Colon (tissue), 2 donors: Measurements from ENCODE around the gene GPN3.
"Not testable (repeated sequence)": the region's sequence is repeated elsewhere in the genome, so short reads cannot be mapped to it uniquely, and the experiment has no call there.

Source experiments
- FAIRE-seq: peaks from 2 replicates; lab custom pipeline; 2012; peaks lifted over from hg19 to GRCh38; lab: Jason Lieb, UNC
- donor health status: control.
- donor health status: control.

GPN3 gene

DNA sequence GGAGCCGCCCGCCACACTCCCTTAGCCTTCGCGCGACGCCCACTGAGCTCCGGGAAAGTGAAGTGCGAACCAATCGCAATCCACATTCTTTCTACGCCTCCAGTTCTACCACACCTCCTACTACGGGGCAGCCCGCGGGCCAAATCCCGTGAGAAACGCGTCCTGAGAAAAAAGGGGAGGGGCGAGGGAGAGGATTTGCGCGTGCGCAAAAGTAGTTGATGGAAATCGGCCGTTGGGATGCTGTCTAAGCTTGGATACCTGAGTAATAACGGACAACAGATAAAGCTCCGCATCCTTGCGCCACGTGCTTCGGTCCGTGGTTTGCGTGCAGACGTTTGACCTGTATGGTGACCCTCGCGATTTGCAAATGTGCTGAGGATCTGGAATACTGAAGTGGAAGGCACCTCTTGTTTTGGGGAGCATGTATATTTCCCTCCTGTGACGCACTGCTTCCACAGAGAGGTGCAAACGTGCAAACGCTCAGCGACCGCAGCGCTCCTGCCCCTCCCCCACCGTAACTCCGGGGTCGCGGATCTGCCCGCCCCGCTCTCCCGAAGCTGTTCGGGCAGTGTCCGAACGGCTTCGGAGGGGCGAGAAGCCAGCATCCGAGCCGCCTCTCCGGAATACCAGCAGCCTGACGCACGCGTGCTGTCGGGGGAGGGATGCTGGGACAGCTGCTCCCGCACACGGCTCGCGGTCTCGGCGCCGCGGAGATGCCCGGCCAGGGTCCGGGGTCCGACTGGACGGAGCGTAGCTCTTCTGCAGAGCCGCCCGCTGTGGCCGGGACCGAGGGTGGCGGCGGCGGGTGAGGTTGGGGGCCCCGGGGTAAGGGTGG lies at the start of gene GPN3, which contains the start of gene FAM216A:
GPN3 (minus strand) TSS at position 44 of the 835 bp plus-strand sequence. CDS start 54 bp downstream, outside the sequence.
FAM216A (plus strand) TSS at position 632 of the 835 bp plus-strand sequence; CDS start at position 663, 31 bp downstream.
- no peak for FAIRE-seq

DNA sequence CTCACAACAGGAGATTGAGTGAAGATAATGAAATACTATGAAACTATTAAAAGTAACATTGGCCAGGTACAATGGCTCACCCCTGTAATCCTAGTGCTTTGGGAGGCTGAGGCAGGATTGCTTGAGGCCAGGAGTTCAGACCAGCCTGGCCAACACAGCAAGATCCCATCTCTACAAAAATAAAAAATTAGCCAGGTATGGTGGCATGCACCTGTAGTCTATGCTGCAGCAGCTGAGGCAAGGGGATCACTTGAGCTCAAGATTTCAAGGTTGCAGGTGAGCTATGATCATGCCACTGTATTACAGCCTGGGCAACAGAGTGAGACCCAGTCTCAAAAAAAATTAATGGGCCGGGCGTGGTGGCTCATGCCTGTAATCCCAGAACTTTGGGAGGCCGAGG lies 48.9 kb upstream of the GPN3 start:
- no peak for FAIRE-seq

DNA sequence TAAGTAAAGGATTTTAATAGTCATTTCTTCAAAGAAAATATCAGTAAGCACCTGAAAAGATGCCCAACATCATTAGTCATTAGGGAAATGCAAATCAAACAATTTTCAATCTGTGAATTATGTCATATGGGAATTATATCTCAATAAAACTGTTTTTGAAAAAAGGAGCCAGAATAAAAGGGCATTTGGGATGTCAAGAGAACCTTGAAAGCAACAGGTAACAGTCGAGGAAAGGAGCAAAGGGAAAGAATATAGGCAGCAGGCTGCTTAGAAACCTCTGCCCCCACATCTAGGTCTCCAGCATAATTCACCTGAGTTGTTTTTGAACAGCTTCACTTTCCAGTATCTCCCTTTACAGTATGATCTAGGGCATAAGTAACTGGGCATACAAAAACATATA lies 46.3 kb upstream of the GPN3 start:
- FAIRE-seq, result no peak

DNA sequence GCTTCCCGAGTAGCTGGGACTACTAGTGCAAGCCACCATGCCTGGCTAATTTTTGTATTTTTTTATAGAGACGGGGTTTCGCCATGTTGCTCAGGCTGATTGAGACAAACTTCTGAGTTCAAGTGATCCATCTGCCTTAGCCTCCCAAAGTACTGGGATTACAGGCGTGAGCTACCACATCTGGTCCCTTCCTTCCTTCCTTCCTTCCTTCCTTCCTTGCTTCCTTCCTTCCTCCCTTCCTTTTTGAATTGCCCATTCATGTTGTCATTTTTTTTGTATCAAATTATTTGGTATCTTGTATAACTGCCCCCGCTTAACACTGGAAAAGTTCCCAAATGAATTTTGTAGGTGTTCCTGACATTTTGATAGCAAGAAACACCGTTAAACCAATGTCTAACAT lies 45.8 kb upstream of the GPN3 start:
- no peak for FAIRE-seq

DNA sequence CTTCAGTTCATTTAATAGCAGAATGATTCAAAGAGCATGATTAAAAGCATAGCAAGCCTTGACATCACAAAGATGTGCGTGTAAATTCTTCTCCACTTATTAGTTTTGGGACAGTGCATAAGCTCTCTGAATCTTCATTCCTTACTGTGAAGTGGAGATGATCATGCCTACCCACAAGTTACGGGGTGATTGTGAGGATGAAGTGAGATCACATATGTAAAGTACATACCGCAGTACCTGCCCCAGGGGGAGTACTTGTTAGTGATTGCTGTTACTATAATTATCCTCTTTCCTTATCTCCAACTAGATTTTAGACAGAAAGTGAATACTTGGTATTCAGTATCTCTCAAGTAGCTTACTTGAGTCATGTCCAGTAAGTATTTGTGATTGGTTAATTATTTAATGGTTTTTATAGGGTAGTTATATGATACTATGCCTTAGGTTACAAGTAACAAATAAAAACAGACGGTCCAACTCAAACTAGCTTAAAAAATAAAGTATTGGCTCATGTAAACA lies 40.1 kb upstream of the GPN3 start:
- FAIRE-seq, result no peak

DNA sequence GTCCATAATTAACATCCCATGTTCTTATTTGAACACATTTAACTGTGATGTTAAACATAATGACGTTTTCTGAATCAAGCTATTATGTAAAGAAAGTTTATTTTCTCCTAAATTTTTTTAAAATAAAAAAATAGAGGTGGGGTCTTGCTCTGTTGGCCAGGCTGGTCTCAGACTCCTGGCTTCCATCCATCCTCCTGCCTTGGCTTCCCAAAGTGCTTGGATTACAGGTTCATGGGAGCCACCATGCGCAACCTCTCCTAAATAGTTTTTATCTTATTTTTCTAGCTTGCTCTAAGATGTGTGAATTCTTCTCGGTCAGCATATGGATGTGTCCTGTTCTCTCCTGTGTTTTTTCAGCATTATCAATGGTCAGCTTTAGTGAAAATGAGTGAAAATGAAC lies 37.3 kb upstream of the GPN3 start:
- FAIRE-seq, result no peak

DNA sequence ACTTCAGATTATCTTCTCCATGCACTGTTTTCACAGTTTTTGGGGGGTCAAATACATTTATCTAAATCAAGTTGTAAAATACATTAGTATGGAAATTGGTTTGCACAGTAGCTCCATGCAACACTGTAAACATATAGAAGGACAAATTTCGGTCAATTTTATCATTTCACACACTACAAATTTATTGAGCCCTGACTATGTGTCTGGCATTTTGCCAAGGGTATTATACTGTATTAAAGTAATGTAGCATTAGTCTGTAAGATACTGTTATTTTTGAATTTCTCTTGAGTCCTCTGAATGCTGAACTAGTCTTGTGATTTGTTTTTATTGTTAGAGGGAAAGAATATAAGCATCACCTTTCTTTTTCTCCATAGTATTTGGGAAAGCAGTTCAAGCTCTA lies 35.4 kb upstream of the GPN3 start:
- FAIRE-seq, result no peak

DNA sequence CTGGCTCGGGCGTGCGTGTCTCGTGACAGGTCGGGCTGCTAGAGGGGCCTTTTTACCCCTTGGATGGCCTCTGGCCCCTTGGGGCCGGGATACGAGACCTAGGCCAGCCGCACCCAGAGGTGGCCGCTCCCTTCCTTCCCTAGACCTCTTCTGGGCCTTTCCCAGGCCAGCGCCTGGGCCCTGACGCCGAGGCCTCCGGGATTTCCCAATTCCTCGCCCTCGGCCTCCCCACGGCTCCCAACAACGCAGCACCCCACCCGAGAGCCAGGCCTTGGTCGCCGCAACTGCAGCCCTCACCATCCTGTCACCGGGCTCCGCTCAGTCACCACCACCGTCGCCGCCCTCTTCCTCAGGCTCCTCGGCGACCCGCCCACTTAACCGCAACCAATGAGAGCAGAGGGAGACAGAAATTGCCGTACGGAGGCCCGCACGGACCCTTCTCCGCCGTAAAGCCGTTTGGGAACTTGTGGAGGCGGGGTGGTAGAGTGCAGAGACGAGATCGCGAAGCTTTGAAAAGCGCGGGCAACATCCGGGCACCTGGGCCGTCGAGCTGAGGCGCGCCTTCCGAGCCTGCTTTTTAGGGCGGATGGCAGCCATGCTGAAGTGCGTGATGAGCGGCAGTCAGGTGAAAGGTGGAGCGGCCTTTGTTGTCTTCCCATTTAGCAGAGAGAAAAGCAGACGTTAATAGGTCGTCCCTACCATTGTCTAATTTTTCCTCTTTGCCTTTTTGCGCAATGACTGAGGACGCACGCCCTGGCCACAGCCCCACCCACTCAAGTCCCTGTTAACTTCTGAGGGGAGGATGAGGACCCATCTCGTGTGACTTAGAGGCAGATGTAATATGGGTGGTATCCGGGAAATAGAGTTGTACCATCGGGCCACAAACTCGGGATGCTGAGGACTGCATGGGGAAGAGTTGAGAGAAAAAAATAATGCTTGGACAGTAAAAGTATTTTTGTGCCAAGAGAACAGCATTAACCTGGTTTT lies 34.0 kb upstream of the GPN3 start, which contains the start of the genes RAD9B and VPS29:
RAD9B (plus strand) TSS at position 580 of the 987 bp plus-strand sequence; CDS start at position 587, 7 bp downstream.
VPS29 (minus strand) TSS at position 360 of the 987 bp plus-strand sequence; CDS start at position 300, 60 bp downstream.
- no peak for FAIRE-seq

DNA sequence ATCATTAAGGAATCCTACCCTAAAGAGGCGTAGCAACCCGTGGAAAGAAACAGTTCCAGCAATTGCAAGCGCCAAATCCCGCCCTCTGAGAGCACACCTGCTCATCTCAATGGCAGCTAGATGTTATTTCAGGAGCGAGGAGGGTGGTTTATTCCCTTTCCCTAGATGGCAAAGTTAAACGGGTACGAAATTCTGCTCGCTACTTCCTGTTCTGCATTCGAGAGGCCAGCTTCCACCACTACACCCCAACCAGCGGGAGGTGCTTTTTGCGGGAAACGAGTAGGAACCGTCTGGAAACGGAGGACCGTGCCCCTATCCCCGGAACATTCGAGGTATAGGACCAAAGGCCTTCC lies 33.3 kb upstream of the GPN3 start:
- no peak for FAIRE-seq

DNA sequence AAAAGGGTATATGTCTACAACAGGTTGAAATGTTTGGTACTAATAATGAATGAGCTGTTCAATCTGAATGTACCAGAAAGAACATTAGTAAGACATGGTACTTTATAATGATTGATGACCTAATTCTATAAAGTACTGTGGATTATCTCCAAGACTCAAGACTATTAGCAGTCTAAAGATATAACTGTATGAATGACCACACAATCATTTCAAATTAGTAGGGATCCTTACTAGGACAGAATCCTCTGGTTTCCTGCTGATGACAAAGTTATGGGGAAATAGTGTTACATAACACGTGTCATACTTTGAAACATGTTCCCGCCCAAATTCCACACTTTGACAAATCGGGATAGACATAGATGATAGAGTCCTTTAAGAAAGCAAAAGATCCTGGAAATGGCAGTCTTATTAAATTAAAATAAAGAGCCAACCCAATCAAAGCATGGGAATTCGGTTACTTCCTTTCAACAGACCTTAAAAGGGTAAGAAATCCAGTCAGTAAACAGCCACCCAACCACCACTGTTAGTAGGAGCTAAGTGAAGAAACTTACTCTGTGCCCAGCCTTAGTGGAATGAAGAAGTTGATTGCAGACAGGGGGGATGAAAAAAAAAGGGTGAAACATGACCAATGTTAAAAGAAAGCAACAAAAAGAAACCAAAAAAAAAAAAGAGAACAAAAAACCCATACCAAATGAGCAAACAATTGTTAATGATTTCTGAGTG lies 31.1 kb upstream of the GPN3 start:
- no peak for FAIRE-seq

DNA sequence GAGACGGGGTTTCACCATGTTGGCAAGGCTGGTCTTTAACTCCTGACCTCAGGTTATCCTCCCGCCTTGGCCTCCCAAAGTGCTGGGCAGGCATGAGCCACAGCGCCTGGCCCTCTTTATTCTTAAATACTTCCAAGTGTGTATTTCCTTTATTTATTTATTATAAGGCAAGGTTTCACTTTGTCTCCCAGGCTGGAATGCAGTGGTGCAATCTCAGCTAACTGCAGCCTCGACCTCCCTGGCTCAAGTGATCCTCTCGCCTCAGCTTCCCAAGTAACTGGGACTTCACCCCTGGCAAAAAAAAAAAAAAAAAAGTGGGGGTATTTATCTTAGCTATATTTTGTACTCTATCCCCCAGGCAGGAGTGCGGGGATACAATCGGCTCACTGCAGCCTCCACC lies 7.4 kb upstream of the GPN3 start:
- FAIRE-seq, result no peak

DNA sequence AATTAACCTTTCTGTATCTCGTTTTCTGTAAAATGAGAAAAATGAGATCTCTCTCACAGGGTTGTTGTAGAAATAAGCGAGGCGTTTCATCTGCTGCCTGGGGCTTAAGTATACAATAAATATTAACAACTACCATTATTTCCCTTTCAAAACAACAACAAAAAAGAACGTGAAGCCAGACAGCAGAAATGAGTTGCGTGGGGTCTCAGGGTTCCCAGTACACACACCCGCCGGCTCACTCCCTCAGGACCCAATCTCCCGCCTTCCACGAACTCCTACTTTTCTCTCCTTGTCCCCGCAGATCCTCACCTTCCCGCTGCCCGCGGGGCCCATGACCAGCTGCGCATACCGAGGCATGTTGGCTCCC lies 227 bp downstream of the GPN3 start:
- no peak for FAIRE-seq

DNA sequence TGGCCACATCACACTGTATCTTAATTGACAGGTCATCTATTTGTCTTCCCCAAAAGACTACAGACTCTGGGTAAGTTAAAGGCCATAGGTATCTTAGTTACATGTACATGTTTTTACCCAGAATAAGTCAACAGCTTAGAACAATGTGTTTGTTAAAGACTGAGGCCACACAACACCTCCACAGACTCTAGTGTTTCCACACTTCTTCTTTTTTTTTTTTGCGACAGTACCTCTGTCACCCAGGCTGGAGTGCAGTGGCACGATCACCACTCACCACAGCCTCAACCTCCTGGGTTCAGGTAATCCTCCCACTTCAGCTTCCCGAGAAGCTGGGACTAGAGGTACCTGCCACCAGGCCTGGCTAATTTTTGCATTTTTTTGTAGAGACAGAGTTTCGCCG lies 1.3 kb downstream of the GPN3 start:
- FAIRE-seq, result no peak

DNA sequence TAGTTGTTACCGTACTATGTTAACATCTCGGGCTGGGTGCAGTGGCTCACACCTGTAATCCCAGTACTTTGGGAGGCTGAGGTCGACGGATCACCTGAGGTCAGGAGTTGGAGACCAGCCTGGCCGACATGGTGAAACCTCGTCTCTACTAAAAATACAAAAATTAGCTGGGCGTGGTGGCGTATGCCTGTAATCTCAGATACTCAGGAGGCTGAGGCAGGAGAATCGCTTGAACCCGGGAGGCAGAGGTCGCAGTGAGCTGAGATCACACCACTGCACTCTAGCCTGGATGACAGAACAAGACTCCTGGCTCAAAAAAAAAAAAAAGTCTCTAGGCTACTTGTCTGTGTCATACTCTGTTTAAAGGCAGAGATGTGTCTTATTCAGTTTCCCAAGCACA lies 2.3 kb downstream of the GPN3 start:
- not testable (repeated sequence) for FAIRE-seq

DNA sequence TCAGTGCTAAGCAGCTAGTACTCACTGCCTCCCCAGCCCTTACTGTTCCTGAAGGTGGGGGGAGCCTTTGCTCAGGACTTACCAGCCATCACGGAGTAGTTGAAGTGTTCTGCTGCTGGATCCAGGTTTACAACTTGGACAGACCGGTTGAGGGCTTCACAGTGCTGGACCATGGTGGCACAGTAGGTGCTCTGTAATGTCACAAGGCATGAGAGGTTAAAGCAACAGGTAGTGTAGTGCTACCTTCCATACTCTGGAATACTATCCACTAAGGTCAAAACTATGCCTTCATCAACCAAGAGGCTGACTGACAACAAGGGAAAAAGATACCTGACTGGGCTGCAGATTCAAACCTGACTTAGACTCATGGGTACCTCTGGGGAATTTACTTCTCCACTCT lies 3.0 kb downstream of the GPN3 start:
- no peak for FAIRE-seq

DNA sequence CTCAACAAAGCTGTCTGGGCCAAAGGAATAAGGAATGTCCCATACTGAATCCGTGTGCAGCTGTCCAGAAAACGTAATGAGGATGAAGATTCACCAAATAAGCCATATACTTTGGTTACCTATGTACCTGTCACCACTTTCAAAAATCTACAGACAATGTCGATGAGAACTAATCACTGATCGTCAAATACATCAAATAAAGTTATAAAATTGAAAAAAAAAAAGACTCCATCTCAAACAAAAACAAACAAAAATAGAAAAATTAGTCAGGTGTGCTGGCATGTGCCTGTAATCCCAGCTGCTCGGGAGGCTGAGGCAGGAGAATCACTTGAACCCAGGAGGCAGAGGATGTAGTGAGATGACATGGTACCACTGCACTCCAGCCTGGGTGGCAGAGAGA lies 6.9 kb downstream of the GPN3 start:
- FAIRE-seq, result not testable (repeated sequence)

DNA sequence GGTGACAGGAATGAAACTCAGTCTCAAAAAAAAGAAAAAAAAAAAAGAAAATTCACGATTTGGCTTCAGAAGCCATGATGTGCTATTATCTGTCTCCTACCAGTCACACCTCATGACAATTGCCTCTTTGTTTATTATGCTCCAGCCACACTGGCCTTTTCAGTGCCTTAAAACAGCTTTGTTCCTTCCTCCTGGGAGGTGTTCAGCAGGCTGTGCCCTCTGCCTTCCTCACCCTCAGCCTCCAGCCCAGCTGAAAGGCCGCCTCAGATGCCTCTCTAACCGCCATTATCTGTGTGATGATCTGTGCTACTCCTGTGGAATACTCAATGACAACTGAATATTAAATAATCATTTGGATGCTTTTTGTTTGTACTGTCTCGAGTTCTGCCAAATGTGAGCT lies 9.3 kb downstream of the GPN3 start:
- no peak for FAIRE-seq

DNA sequence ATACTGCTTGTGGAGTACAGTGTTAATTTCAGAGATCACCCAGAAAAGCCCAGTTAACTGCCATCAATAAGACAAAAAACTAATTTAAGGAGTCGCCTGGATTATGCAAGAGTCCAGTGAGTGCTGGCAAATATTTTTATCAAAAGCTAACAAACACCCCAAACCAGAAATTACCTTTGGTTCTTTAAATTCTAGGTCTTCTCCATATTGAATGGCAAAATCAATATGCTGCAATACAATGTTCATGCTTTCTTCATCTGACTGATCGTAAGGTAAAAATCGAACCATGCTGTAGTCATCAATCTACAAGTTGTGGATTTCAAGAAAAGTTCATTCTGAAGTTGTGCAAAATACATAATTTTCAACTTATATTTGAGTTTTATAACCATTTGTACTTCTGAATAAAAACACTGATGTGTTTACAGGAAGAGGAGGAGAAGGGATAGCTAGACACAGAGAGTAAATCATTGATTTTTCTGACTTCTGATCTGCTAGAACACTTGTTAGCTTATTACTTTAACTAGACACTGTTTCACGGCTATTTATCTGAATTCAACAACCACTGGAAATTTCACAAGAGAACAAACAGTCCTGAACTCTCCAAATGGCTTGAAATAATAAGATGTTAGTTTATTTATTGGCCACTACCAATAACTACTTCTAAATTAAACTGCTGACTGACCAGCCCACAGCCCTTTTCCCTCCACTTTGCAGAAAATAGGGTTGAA lies 14.3 kb downstream of the GPN3 start:
- no peak for FAIRE-seq

DNA sequence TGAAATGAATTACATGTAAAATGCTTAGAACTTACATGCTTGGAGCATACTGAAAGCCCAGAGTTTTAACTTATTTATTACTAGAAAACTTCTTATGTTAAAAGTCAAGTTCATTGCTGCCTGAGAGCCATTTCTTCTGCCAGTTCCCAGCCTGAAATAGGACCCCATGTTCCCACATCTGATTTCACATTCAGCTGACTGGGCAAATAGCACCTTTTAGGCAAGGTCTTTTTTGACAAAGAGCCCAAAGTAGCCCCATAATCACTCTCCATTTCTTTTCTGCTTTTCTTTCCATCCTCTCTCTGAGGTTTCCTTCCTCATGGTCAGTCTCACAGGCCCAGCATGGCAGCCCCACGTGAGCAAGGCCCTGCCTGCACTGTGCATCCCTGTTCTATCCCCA lies 16.8 kb downstream of the GPN3 start:
- no peak for FAIRE-seq

DNA sequence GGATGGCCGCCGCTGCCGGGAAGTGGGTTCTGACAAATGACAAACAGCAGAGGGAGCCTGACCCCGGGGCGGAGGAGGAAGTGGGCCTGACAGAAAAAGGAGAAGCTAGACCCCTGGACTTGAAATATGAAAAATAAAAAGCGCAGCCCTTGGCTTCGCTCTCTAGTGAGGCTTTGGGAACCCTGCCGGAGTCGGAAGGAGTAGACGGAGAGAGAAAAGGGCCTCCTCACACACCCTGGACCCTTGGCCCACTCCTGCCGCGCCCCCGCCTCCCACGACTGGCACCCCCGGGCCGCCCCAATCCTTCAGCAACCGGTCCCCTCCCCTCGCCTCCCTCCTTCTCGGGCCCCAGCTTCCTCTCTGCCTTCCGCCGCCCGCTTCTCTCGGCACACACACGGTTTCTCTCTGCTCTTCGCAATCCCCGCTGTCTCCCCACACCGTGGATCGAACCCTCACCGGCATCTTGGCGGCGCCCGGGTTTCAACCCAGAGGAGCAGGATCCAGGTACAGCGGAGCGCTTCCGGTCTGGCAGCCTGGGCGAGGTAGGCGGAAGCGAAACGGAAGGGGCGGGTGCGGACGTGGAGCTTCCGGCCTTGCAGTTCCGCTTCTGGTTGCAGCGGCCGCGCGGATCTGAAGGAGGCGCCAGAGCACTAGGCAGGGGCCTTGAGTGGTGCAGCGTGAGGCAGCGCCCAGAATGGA lies 18.1 kb downstream of the GPN3 start, which contains the start of gene ARPC3:
ARPC3 (minus strand) TSS at position 539 of the 699 bp plus-strand sequence; CDS start at position 462, 77 bp downstream.
- FAIRE-seq, result no peak
